H9 (cell line): ENCODE measurements around the gene ASB7. TPM values are rescaled to one million over a fixed set of nuclear protein-coding genes. Genes with fewer than 3 reads are reported as not detected.

Experiments used
- DNase-seq: peaks from one replicate; pipeline ENCODE4 v3.0.0-alpha.2; 2017
- H2AFZ ChIP-seq: one replicate; pipeline ENCODE4 v1.6.1; 2013; ENCODE audit warnings: mild to moderate bottlenecking, low read length, control low read depth, moderate library complexity
- H2AK5ac ChIP-seq: 2 replicates; pipeline ENCODE4 v1.6.1; 2013; ENCODE audit warnings: low read length, control low read depth, mixed read lengths; ENCODE audit not compliant: insufficient read length
- H2BK120ac ChIP-seq: one replicate; pipeline ENCODE4 v1.6.1; 2013; ENCODE audit warnings: low read depth, mild to moderate bottlenecking, low read length, control low read depth, inconsistent platforms; ENCODE audit not compliant: poor library complexity, severe bottlenecking
- H2BK12ac ChIP-seq: 2 replicates; pipeline ENCODE4 v1.6.1; 2013; ENCODE audit warnings: low read length, control low read depth, mixed read lengths, low read depth; ENCODE audit not compliant: insufficient read length
- H2BK15ac ChIP-seq: 2 replicates; pipeline ENCODE4 v1.6.1; 2013; ENCODE audit warnings: low read depth, low read length, control low read depth
- H2BK20ac ChIP-seq: one replicate; pipeline ENCODE4 v1.6.1; 2013; ENCODE audit warnings: low read depth, mild to moderate bottlenecking, low read length, control low read depth, inconsistent platforms; ENCODE audit not compliant: poor library complexity, severe bottlenecking
- H2BK5ac ChIP-seq: 2 replicates; pipeline ENCODE4 v1.6.1; 2013; ENCODE audit warnings: low read length, control low read depth, mixed read lengths; ENCODE audit not compliant: insufficient read length
- H3K14ac ChIP-seq: 2 replicates; pipeline ENCODE4 v1.6.1; 2013; ENCODE audit warnings: low read length, control low read depth; ENCODE audit not compliant: insufficient read depth
- H3K18ac ChIP-seq: 2 replicates; pipeline ENCODE4 v1.6.1; 2013; ENCODE audit warnings: low read depth, mild to moderate bottlenecking, mixed read lengths, low read length, control low read depth; ENCODE audit not compliant: insufficient read length
- H3K23ac ChIP-seq: 2 replicates; pipeline ENCODE4 v1.6.1; 2013; ENCODE audit warnings: low read length, control low read depth, mixed read lengths, low read depth; ENCODE audit not compliant: insufficient read length
- H3K23me2 ChIP-seq: 2 replicates; pipeline ENCODE4 v1.6.1; 2013; ENCODE audit warnings: low read depth, mild to moderate bottlenecking, mixed read lengths, low read length, control low read depth; ENCODE audit not compliant: insufficient read length, poor library complexity, severe bottlenecking
- H3K27ac ChIP-seq: 2 replicates; pipeline ENCODE4 v1.5.1; 2013; ENCODE audit warnings: low read length, control low read depth, mixed read lengths, low read depth; ENCODE audit not compliant: insufficient read length
- H3K27me3 ChIP-seq: 2 replicates; pipeline ENCODE4 v1.6.1; 2013; ENCODE audit warnings: low read length, control low read depth, inconsistent platforms; ENCODE audit not compliant: insufficient read depth
- H3K4ac ChIP-seq: 2 replicates; pipeline ENCODE4 v1.6.1; 2013; ENCODE audit warnings: low read depth, mild to moderate bottlenecking, control low read depth, inconsistent platforms, low read length, moderate library complexity
- H3K4me1 ChIP-seq: 2 replicates; pipeline ENCODE4 v1.6.1; 2013; ENCODE audit warnings: low read length, control low read depth, inconsistent platforms; ENCODE audit not compliant: insufficient read depth
- H3K4me2 ChIP-seq: 2 replicates; pipeline ENCODE4 v1.6.1; 2013; ENCODE audit warnings: low read length, control low read depth, mixed read lengths; ENCODE audit not compliant: insufficient read length, insufficient read depth
- H3K56ac ChIP-seq: 2 replicates; pipeline ENCODE4 v1.6.1; 2013; ENCODE audit warnings: low read depth, mild to moderate bottlenecking, mixed read lengths, low read length, control low read depth; ENCODE audit not compliant: insufficient read length
- H3K79me1 ChIP-seq: 2 replicates; pipeline ENCODE4 v1.6.1; 2013; ENCODE audit warnings: low read depth, mild to moderate bottlenecking, moderate library complexity, low read length, control low read depth, inconsistent platforms; ENCODE audit not compliant: insufficient read depth, poor library complexity, severe bottlenecking
- H3K79me2 ChIP-seq: 2 replicates; pipeline ENCODE4 v1.6.1; 2013; ENCODE audit warnings: low read length, control low read depth, inconsistent platforms; ENCODE audit not compliant: insufficient read depth
- H3K9ac ChIP-seq: 2 replicates; pipeline ENCODE4 v1.6.1; 2013; ENCODE audit warnings: low read length, control low read depth, mixed read lengths; ENCODE audit not compliant: insufficient read length; ENCODE audit errors: extremely low read depth
- H3K9me3 ChIP-seq: one replicate; pipeline ENCODE4 v1.6.1; 2013; ENCODE audit warnings: low read depth, low read length, inconsistent platforms; ENCODE audit not compliant: control insufficient read depth
- H3T11ph ChIP-seq: one replicate; pipeline ENCODE4 v1.6.1; 2013; ENCODE audit warnings: mild to moderate bottlenecking, low read length, control low read depth, inconsistent platforms
- H4K20me1 ChIP-seq: one replicate; pipeline ENCODE4 v1.6.1; 2013; ENCODE audit not compliant: control insufficient read depth, insufficient read length, insufficient read depth
- H4K5ac ChIP-seq: 2 replicates; pipeline ENCODE4 v1.6.1; 2013; ENCODE audit warnings: low read depth, mild to moderate bottlenecking, mixed read lengths, low read length, control low read depth; ENCODE audit not compliant: insufficient read length
- H4K8ac ChIP-seq: replicated peaks from 2 replicates; pipeline ENCODE4 v1.6.1; 2013; ENCODE audit warnings: low read length, control low read depth, mixed read lengths, low read depth; ENCODE audit not compliant: insufficient read length
- H4K91ac ChIP-seq: 2 replicates; pipeline ENCODE4 v1.6.1; 2013; ENCODE audit warnings: low read depth, mild to moderate bottlenecking, moderate library complexity, mixed read lengths, low read length, control low read depth; ENCODE audit not compliant: insufficient read length
- H3K27ac Mint-ChIP-seq, 3 experiments: 2 replicates in 2 of 3; 3 replicates in 1 of 3; pipeline ENCODE4 v1.8.0; 2020 to 2021; ENCODE audit warnings: mixed read lengths in 3 of 3, mild to moderate bottlenecking in 1 of 3, moderate library complexity in 1 of 3
- H3K27me3 Mint-ChIP-seq: 2 replicates; pipeline ENCODE4 v1.8.0; 2021; ENCODE audit warnings: low read depth, mild to moderate bottlenecking, moderate library complexity, mixed read lengths
- H3K36me3 Mint-ChIP-seq, 3 experiments: 2 replicates in 2 of 3; 3 replicates in 1 of 3; pipeline ENCODE4 v1.8.0; 2020 to 2021; ENCODE audit warnings: low read depth in 3 of 3, mixed read lengths in 3 of 3; ENCODE audit not compliant: insufficient read depth in 1 of 3
- H3K4me1 Mint-ChIP-seq, 2 experiments: 2 replicates each; pipeline ENCODE4 v1.8.0; 2020; ENCODE audit warnings: mixed read lengths in 2 of 2
- H3K4me3 Mint-ChIP-seq, 2 experiments: 2 replicates in 1 of 2; 3 replicates in 1 of 2; pipeline ENCODE4 v1.8.0; 2020 to 2021; ENCODE audit warnings: mild to moderate bottlenecking in 2 of 2, mixed read lengths in 2 of 2, moderate library complexity in 1 of 2
- H3K9me3 Mint-ChIP-seq, 2 experiments: 2 replicates in 1 of 2; 3 replicates in 1 of 2; pipeline ENCODE4 v1.8.0; 2020; ENCODE audit warnings: mild to moderate bottlenecking in 2 of 2, mixed read lengths in 2 of 2, moderate library complexity in 1 of 2
- WGBS: extraction: QIAGEN DNeasy Blood & Tissue Kit; methylation state at CpG from one replicate; pipeline ENCODE4 v1.1.7; 2013; ENCODE audit warnings: missing lambda C conversion rate, low lambda C conversion rate, mixed read lengths; ENCODE audit not compliant: insufficient read length; ENCODE audit errors: extremely low coverage; 5-methylcytosine and 5-hydroxymethylcytosine counted together
- long read RNA-seq: library from polyadenylated mRNA; unstranded; transcript quantifications from one replicate; pipeline ENCODE4 v2.0.0, GENCODE V29; 2020
- total RNA-seq: library from RNA; stranded (reverse); gene quantifications from 2 replicates; pipeline ENCODE4 v1.2.1, GENCODE V29; 2021
- TF ChIP-seq, protein P1 (sequence below): fragments of 200-600 bp; sonication (generic); conservative IDR thresholded peaks from 3 replicates; pipeline ENCODE4 v1.8.0; 2021; ENCODE audit warnings: antibody characterized with exemption, mild to moderate bottlenecking

The ASB7 gene
- 12.8 and 13.9 TPM in 2 replicates for total RNA-seq
- long read RNA-seq, full-length matches to known transcripts: 54 of 64 reads
- long read RNA-seq, partial matches to known transcripts: 4 of 64 reads
- long read RNA-seq, other reads (novel, unspliced or antisense): 6 of 64 reads

- Histone ChIP-seq H3K4me1 (no peaks in the 10 kb centered on the region; the same call in 1 of the 2 replicates), H4K5ac (no peak within 1 kb of the TSS), H3K23ac (no peak within 1 kb of the TSS), H2BK20ac (no peak within 1 kb of the TSS), H3K4ac (no peak within 1 kb of the TSS), H3K9ac (peak within 1 kb of the TSS; percentile 62), H2BK12ac (no peak within 1 kb of the TSS), H3K27ac (no peak within 1 kb of the TSS), H3K4me2 (peak within 1 kb of the TSS; percentile 95), H3K27me3 (no peaks in the 10 kb centered on the region), H2AK5ac (no peak within 1 kb of the TSS), H3K56ac (no peak within 1 kb of the TSS), H2BK5ac (no peak within 1 kb of the TSS), H4K20me1 (peaks cover 3% of the 10 kb centered on the region), H3K14ac (0 out of 2 replicates have a peak within 1 kb of the TSS, but pooled peaks have one; percentile 36), H3K9me3 (no peaks in the 10 kb centered on the region), H4K91ac (no peak within 1 kb of the TSS), H2BK120ac (no peak within 1 kb of the TSS), H4K8ac (no peak within 1 kb of the TSS), H2AFZ (no peak within 1 kb of the TSS), H3K18ac (no peak within 1 kb of the TSS), H3K23me2 (peaks cover 17% of the 10 kb centered on the region), H3K79me1 (no peaks in the 10 kb centered on the region), H2BK15ac (no peak within 1 kb of the TSS), H3T11ph (no peak within 1 kb of the TSS), H3K79me2 (peaks cover 2% of the 10 kb centered on the region; the same call in 1 of the 2 replicates)
- Mint-ChIP-seq H3K4me1 (peaks cover 5 to 8% of the 10 kb centered on the region in 2 experiments), H3K27me3 (no peaks in the 10 kb centered on the region), H3K27ac (peak within 1 kb of the TSS; percentile 81 to 97 (median 96); a peak in 6 of 7 replicates), H3K36me3 (peaks cover 2 to 18% (median 9%) of the 10 kb centered on the region in 3 experiments; a peak in 5 of 7 replicates), H3K4me3 (no peak within 1 kb of the TSS), H3K9me3 (no peaks in the 10 kb centered on the region)
- TF ChIP-seq, protein P1, sequence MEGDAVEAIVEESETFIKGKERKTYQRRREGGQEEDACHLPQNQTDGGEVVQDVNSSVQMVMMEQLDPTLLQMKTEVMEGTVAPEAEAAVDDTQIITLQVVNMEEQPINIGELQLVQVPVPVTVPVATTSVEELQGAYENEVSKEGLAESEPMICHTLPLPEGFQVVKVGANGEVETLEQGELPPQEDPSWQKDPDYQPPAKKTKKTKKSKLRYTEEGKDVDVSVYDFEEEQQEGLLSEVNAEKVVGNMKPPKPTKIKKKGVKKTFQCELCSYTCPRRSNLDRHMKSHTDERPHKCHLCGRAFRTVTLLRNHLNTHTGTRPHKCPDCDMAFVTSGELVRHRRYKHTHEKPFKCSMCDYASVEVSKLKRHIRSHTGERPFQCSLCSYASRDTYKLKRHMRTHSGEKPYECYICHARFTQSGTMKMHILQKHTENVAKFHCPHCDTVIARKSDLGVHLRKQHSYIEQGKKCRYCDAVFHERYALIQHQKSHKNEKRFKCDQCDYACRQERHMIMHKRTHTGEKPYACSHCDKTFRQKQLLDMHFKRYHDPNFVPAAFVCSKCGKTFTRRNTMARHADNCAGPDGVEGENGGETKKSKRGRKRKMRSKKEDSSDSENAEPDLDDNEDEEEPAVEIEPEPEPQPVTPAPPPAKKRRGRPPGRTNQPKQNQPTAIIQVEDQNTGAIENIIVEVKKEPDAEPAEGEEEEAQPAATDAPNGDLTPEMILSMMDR: no peak
- peak; percentile 100 for DNase-seq
- no CpG with 5 or more reads among the region's 51 CpGs for WGBS
These were observed at the start of gene ASB7, which contains the start of gene LINS1 for GRCh38 chr15:100602064-100602822. Gene ASB7 (plus strand): TSS chr15:100602589. CDS start chr15:100612217, 9,628 bp downstream. Gene LINS1 (minus strand): TSS chr15:100602184. CDS start chr15:100580842, 21,342 bp downstream.
